Measurements from ENCODE around the gene NFKBIB. TPM values are rescaled to one million over a fixed set of nuclear protein-coding genes. Genes with fewer than 3 reads are reported as not detected.
A peak's percentile ranks its signal among the peaks of the same experiment; 100 is the strongest.

The NFKBIB gene
- total RNA-seq, 1 experiment from 2014 or later = 33.8 TPM

DNA sequence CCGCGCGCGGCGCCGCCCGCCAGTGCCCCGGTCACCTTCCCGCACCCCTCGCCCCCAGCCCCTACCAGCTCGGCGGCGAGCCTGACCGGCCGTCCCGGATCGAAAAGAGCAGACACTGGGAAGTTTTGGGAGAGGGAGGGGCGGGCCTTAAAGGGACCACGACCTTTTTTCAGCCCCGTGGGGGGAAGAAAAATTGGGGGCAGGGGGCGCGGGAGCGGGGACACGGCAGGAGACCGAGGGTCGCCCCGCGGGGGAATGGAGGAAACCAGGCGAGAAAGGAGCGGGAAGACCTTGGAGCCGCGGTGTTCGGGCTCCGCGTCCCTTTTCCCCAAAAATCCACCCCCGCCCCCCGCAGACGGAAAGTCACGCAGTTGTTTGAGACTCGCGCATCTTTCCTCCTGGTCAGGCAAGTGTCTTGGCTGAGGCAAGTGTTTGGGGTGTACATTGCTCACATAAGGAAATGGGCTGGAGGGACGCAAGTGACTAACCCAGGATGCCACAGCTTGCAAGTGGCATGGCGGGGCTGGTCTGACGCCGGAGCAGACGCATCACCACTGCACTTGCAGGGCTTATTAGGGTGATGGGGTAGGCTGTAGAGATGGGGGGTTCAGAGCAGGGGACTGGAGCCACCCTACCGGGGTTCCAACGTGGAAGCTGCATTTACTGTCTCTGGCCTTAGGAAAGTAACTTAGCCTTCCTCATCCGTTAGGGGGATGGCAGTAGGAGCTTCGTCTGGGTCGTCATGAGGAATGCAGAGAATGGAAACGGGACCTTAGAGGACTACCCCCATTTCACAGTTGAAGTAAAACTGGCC is 47.3 kb upstream of the NFKBIB start:
- H3K4ac ChIP-seq (ENCODE audit: low read depth, low read length) = no peak overlapping the region; the same call in 1 of the 2 replicates
- no peak overlapping the region for H4K8ac ChIP-seq (replicated peaks; ENCODE audit: insufficient read length, low read depth, low read length)
- peaks cover 3% of the 10 kb centered on the region for H3K79me1 ChIP-seq (ENCODE audit: insufficient read depth, low read depth, low read length, poor library complexity, severe bottlenecking)
- H3K56ac ChIP-seq (ENCODE audit: insufficient read length, low read depth, low read length) = no peak overlapping the region
- no peaks in the 10 kb centered on the region for H3K4me1 ChIP-seq (ENCODE audit: insufficient read depth, low read length)
- no peak overlapping the region for H2BK12ac ChIP-seq (ENCODE audit: insufficient read length, low read depth, low read length)
- H3K9me3 Mint-ChIP-seq = peaks cover 19 to 22% of the 10 kb centered on the region in 2 experiments
- peaks cover 2% of the 10 kb centered on the region for H4K20me1 ChIP-seq (ENCODE audit: control insufficient read depth, insufficient read depth, insufficient read length)
- peak overlapping the region; percentile 92 for H3K18ac ChIP-seq (ENCODE audit: insufficient read length, low read depth, low read length)
- no peak overlapping the region for H2BK15ac ChIP-seq (ENCODE audit: low read depth, low read length)
- H3K27me3 ChIP-seq (ENCODE audit: insufficient read depth, low read length) = no peaks in the 10 kb centered on the region
- peak overlapping the region; percentile 80 to 96 for H3K4me3 Mint-ChIP-seq
- H2BK5ac ChIP-seq (ENCODE audit: insufficient read length, low read length) = no peak overlapping the region
- H3K79me2 ChIP-seq (ENCODE audit: insufficient read depth, low read length) = peaks cover 14% of the 10 kb centered on the region
- DNase-seq = peak; percentile 54
- no peak overlapping the region for H2BK20ac ChIP-seq (ENCODE audit: low read depth, low read length, poor library complexity, severe bottlenecking)
- no CpG with 5 or more reads among the region's 52 CpGs for WGBS (ENCODE audit: extremely low coverage, insufficient read length, low lambda C conversion rate)
- TF ChIP-seq, protein P1, sequence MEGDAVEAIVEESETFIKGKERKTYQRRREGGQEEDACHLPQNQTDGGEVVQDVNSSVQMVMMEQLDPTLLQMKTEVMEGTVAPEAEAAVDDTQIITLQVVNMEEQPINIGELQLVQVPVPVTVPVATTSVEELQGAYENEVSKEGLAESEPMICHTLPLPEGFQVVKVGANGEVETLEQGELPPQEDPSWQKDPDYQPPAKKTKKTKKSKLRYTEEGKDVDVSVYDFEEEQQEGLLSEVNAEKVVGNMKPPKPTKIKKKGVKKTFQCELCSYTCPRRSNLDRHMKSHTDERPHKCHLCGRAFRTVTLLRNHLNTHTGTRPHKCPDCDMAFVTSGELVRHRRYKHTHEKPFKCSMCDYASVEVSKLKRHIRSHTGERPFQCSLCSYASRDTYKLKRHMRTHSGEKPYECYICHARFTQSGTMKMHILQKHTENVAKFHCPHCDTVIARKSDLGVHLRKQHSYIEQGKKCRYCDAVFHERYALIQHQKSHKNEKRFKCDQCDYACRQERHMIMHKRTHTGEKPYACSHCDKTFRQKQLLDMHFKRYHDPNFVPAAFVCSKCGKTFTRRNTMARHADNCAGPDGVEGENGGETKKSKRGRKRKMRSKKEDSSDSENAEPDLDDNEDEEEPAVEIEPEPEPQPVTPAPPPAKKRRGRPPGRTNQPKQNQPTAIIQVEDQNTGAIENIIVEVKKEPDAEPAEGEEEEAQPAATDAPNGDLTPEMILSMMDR (conservative IDR thresholded peaks at IDR 0.05) = no peak
- no peak overlapping the region for H3K23ac ChIP-seq (ENCODE audit: insufficient read length, low read depth, low read length)
- no peak overlapping the region for H3T11ph ChIP-seq (ENCODE audit: low read length)
- peak overlapping the region; percentile 56 for H4K5ac ChIP-seq (ENCODE audit: insufficient read length, low read depth, low read length)
- H3K27ac Mint-ChIP-seq = peak overlapping the region; percentile 90 to 98 (median 96)
- H2BK120ac ChIP-seq (ENCODE audit: low read depth, low read length, poor library complexity, severe bottlenecking) = no peak overlapping the region
- peaks cover 5% of the 10 kb centered on the region for H3K27me3 Mint-ChIP-seq (ENCODE audit: low read depth)
- peak overlapping the region; percentile 7 for H3K27ac ChIP-seq (ENCODE audit: insufficient read length, low read depth, low read length)
- H2AK5ac ChIP-seq (ENCODE audit: insufficient read length, low read length) = no peak overlapping the region
- H2AFZ ChIP-seq (ENCODE audit: low read length) = no peak overlapping the region
- H3K23me2 ChIP-seq (ENCODE audit: insufficient read length, low read depth, low read length, poor library complexity, severe bottlenecking) = peaks cover 26% of the 10 kb centered on the region
- H3K9me3 ChIP-seq (ENCODE audit: control insufficient read depth, low read depth, low read length) = no peaks in the 10 kb centered on the region
- no peak overlapping the region for H4K91ac ChIP-seq (ENCODE audit: insufficient read length, low read depth, low read length)
- H3K14ac ChIP-seq (ENCODE audit: insufficient read depth, low read length) = peak overlapping the region; percentile 74
- peak overlapping the region; percentile 86 for H3K4me2 ChIP-seq (ENCODE audit: insufficient read depth, insufficient read length, low read length)
- H3K4me1 Mint-ChIP-seq = peaks cover 24 to 33% of the 10 kb centered on the region in 2 experiments
- H3K36me3 Mint-ChIP-seq (ENCODE audit: insufficient read depth in 1 of 3, low read depth in 3 of 3) = peaks cover 21 to 31% (median 22%) of the 10 kb centered on the region in 3 experiments
- H3K9ac ChIP-seq (ENCODE audit: extremely low read depth, insufficient read length, low read length) = peak overlapping the region; percentile 81
